Measurements from ENCODE around the gene FMO4. TPM values are rescaled to one million over a fixed set of nuclear protein-coding genes. Genes with fewer than 3 reads are reported as not detected.
"Not testable (repeated sequence)": the region's sequence is repeated elsewhere in the genome, so short reads cannot be mapped to it uniquely, and the experiment has no call there.

FMO4 gene
- total RNA-seq, 2 experiments from 2014 or later: 1.6 to 2.5 TPM

DNA sequence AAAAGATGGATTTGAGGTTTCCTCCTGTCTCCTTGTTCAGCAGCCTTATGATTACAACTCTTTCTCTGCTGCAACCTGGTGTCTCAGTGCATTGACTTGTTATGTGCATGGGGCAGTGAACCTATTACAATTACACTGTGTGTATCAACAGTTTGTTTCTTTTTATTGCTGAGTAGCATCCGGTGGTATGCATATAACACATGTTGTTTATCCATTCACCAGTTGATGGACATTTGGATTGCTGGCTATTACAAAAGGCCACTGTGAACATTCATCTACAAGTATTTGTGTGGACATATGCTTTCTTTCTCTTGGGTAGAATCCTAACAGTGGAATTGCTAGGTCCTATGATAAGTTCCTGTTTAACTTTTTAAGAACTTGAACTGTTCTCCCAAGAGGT is 65.9 kb downstream of the FMO4 start:
- intact Hi-C loops (cut with micrococcal nuclease): no loop called here
- H3K9me3 Mint-ChIP-seq: no peaks in the 10 kb centered on the region
- H3K4me3 Mint-ChIP-seq: no peak overlapping the region
- no peak for ATAC-seq
- no peak overlapping the region for H3K27ac Mint-ChIP-seq
- ChIA-PET POLR2A (no interaction called here), CTCF (no interaction called here)
- TF ChIP-seq, protein P1, sequence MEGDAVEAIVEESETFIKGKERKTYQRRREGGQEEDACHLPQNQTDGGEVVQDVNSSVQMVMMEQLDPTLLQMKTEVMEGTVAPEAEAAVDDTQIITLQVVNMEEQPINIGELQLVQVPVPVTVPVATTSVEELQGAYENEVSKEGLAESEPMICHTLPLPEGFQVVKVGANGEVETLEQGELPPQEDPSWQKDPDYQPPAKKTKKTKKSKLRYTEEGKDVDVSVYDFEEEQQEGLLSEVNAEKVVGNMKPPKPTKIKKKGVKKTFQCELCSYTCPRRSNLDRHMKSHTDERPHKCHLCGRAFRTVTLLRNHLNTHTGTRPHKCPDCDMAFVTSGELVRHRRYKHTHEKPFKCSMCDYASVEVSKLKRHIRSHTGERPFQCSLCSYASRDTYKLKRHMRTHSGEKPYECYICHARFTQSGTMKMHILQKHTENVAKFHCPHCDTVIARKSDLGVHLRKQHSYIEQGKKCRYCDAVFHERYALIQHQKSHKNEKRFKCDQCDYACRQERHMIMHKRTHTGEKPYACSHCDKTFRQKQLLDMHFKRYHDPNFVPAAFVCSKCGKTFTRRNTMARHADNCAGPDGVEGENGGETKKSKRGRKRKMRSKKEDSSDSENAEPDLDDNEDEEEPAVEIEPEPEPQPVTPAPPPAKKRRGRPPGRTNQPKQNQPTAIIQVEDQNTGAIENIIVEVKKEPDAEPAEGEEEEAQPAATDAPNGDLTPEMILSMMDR (IDR thresholded peaks at IDR 0.05): no peak
- no peak for DNase-seq
- no peaks in the 10 kb centered on the region for H3K4me1 Mint-ChIP-seq (ENCODE audit: low read depth)
- H3K27me3 Mint-ChIP-seq: peaks cover 2% of the 10 kb centered on the region
- H3K36me3 Mint-ChIP-seq (ENCODE audit: low read depth): no peaks in the 10 kb centered on the region

DNA sequence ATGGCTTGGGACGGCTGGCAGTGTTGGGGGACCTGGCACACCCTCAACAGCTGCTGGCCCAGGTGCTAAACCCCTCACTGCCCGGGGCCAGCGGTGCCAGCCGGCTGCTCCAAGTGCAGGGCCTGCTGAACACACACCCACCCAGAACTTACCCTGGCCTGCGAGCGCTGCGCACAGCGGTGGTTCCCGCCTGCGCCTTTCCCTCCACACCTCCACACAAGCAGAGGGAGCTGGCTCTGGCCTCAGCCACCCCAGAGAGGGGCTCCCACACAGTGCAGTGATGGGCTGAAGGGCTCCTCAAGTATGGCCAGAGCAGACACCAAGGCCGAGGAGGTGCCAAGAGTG is 67.9 kb downstream of the FMO4 start:
- Mint-ChIP-seq H3K27ac (no peak overlapping the region), H3K4me3 (no peak overlapping the region), H3K36me3 (ENCODE audit: low read depth) (no peaks in the 10 kb centered on the region), H3K27me3 (peaks cover 4% of the 10 kb centered on the region), H3K9me3 (no peaks in the 10 kb centered on the region), H3K4me1 (ENCODE audit: low read depth) (no peaks in the 10 kb centered on the region)
- ChIA-PET POLR2A (no interaction called here), CTCF (no interaction called here)
- no peak for DNase-seq
- TF ChIP-seq, protein P1 (IDR thresholded peaks at IDR 0.05): no peak
- intact Hi-C loops (cut with micrococcal nuclease): no loop called here
- ATAC-seq: no peak

DNA sequence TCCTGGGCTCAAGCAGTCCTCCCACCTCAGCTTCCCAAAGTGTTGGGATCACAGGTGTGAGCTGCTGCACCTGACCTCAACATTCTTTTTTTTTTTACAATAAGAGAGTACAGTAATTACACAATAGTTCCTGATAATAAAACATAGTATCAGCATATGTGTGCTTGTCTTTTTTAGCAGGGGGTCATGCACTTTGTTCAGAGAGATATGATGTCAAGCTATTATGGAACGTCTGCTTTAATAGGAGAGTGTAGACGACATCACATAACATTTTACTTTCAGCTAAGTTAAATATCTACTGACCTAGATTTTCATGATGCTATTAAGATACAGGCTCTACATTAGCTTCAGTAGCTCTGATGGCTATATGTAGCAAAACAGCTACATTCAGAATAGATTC is 70.5 kb downstream of the FMO4 start:
- Mint-ChIP-seq H3K27me3 (peaks cover 4% of the 10 kb centered on the region), H3K27ac (no peak overlapping the region), H3K9me3 (no peaks in the 10 kb centered on the region), H3K4me1 (ENCODE audit: low read depth) (no peaks in the 10 kb centered on the region), H3K36me3 (ENCODE audit: low read depth) (no peaks in the 10 kb centered on the region), H3K4me3 (no peak overlapping the region)
- DNase-seq (no peak), ATAC-seq (no peak)
- TF ChIP-seq, protein P1 (IDR thresholded peaks at IDR 0.05): no peak
- intact Hi-C loops (cut with micrococcal nuclease): no loop called here
- CTCF ChIA-PET: no interaction called here
- POLR2A ChIA-PET: no interaction called here

DNA sequence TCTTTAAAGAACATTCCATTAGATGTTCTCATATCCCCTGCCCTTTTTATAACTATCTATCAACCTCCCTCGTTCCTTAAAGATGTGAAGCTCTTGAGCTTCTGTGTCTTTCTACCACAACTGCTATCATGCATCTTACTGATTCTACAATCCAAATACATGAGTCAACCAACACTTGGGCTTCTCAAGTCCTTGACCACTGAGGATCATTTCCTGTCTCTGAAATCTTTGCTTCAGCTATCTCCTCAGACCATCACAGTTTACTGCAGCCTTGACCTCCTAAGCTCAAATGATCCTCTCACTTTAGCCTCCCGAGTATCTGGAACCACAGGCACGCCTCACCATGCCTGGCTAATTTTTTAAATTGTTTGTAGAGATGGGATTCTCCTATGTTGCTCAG is 75.2 kb downstream of the FMO4 start:
- intact Hi-C loops (cut with micrococcal nuclease): no loop called here
- Mint-ChIP-seq H3K4me1 (ENCODE audit: low read depth) (no peaks in the 10 kb centered on the region), H3K27me3 (peaks cover 5% of the 10 kb centered on the region), H3K36me3 (ENCODE audit: low read depth) (no peaks in the 10 kb centered on the region), H3K4me3 (no peak overlapping the region), H3K9me3 (no peaks in the 10 kb centered on the region), H3K27ac (no peak overlapping the region)
- DNase-seq (no peak), ATAC-seq (no peak)
- TF ChIP-seq, protein P1 (IDR thresholded peaks at IDR 0.05): no peak
- ChIA-PET CTCF (no interaction called here), POLR2A (no interaction called here)

DNA sequence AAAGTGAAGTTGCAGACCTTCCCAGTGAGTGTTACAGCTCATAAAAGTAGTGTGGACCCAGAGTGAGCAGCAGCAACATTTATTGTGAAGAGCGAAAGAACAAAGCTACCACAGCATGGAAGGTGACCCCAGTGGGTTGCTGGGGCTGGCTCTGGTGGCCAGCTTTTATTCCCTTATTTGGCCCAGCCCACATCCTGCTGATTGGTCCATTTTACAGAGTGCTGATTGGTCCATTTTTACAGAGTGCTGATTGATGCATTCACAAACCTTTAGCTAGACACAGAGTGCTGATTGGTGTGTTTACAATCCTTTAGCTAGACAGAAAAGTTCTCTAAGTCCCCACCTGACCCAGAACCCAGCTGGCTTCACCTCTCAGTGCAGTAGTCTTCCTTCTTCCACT is 76.8 kb downstream of the FMO4 start:
- CTCF ChIA-PET: interaction anchor here (1.1 kb wide), 1 partner anchor 59 kb away, joined by 3 read pairs; no protein-coding TSS in a partner anchor
- H3K27ac Mint-ChIP-seq; POLR2A ChIA-PET; H3K4me1 Mint-ChIP-seq (ENCODE audit: low read depth); H3K9me3 Mint-ChIP-seq; H3K27me3 Mint-ChIP-seq; H3K4me3 Mint-ChIP-seq; ATAC-seq; DNase-seq; intact Hi-C loops (cut with micrococcal nuclease); H3K36me3 Mint-ChIP-seq (ENCODE audit: low read depth): not testable (repeated sequence)

Other genes starting within 250 kb of the FMO4 start
- not detected for gene FMO3, start 223.3 kb upstream of the FMO4 start, total RNA-seq
- gene FMO2, start 128.9 kb upstream of the FMO4 start, total RNA-seq: not detected
- not detected for gene FMO1, start 65.7 kb upstream of the FMO4 start, total RNA-seq
- 100 to 1,000 TPM; 229 to 238 TPM for gene PRRC2C, start 171.3 kb downstream of the FMO4 start, total RNA-seq